ELR (cell line): Measurements from ENCODE around the gene PUS7L.
"Not testable (repeated sequence)": the region's sequence is repeated elsewhere in the genome, so short reads cannot be mapped to it uniquely, and the experiment has no call there.

Source experiments
- DNase-seq: peaks from one replicate; pipeline ENCODE4 v3.0.0-alpha.2; 2015; ENCODE audit warnings: low read depth

PUS7L gene, protein sequence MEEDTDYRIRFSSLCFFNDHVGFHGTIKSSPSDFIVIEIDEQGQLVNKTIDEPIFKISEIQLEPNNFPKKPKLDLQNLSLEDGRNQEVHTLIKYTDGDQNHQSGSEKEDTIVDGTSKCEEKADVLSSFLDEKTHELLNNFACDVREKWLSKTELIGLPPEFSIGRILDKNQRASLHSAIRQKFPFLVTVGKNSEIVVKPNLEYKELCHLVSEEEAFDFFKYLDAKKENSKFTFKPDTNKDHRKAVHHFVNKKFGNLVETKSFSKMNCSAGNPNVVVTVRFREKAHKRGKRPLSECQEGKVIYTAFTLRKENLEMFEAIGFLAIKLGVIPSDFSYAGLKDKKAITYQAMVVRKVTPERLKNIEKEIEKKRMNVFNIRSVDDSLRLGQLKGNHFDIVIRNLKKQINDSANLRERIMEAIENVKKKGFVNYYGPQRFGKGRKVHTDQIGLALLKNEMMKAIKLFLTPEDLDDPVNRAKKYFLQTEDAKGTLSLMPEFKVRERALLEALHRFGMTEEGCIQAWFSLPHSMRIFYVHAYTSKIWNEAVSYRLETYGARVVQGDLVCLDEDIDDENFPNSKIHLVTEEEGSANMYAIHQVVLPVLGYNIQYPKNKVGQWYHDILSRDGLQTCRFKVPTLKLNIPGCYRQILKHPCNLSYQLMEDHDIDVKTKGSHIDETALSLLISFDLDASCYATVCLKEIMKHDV

DNA sequence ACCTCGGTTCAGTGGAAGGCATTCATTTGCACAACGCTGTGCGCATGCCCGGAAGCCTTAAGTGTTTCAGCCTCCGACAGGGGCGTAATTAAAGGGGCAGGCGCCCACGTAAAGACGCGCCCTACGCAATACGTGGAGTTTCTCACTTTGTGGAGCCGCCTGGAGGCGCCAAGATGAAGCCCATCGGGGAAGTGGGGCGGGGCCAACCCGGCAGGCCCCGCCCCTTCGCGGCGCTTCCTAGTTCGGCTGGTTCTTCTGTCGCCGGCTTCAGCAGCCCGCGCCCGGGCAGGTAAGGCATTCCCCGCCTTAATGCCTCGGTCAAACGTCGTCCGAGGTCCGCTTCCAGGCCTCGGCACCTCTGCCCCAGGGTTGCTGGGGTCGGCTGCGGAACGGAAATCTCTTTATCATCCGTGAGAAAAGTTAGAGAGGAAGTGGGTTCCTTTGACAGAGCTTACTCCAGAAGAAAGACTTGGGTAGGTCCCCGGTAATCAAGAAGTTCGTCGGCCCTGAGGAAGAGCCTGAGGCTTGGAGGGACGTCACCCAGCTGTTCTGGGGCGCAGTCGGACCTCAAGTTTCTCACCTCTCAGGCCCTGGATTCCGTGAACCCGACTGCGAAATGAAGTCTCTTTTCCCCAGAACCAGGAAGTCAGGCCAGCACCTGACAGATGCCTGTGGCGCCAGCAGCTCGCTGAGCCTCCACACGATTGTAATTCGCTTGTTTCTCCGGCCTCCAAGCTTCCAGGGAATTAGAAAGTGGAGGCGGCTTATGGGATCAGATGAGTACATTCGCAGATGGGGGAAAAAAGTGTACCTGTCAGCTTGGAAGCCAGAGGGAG is at the start of gene PUS7L, which contains the start of gene IRAK4:
Gene PUS7L (minus strand): TSS at position 63 of the 836 bp plus-strand sequence. CDS start 3,545 bp downstream, outside the sequence.
Gene IRAK4 (plus strand): TSS at position 224 of the 836 bp plus-strand sequence. CDS start 9,161 bp downstream, outside the sequence.
- peak; percentile 98 for DNase-seq

DNA sequence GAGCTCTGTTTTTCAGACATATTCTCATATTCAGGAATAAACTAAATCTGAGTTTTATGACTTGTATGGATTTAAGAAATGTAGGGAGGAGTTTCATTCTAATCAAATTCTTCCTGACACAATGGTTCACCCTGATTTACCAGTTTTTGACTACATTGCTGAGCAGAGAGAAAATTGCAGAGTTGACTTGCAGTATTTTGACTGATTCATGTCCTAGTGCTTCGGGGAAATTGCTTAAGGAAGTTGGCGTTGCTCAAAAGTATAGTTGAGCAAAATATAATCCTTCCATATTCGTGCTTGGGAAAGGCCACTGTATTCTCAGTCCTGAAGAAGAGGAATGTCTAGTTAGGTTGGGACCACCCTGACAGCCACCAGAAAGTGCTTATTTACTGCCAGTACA is 48.8 kb upstream of the PUS7L start:
- DNase-seq = no peak

DNA sequence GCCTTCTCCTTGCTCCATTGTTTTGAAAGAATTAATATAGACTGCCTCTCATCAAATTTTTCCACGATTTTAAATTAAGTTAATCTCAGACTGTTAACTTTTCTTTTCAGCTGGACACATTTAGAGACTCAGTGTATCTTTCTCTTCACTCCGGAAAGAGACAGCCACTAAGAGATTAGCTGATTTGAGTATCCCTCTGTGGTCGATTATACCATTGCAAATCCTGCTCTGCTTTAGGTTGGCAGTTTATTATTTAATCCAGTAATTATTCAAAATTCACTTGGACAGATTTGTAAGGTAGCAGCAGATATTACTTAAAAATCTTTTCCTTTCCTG is 48.1 kb upstream of the PUS7L start:
- peak; percentile 19 for DNase-seq

DNA sequence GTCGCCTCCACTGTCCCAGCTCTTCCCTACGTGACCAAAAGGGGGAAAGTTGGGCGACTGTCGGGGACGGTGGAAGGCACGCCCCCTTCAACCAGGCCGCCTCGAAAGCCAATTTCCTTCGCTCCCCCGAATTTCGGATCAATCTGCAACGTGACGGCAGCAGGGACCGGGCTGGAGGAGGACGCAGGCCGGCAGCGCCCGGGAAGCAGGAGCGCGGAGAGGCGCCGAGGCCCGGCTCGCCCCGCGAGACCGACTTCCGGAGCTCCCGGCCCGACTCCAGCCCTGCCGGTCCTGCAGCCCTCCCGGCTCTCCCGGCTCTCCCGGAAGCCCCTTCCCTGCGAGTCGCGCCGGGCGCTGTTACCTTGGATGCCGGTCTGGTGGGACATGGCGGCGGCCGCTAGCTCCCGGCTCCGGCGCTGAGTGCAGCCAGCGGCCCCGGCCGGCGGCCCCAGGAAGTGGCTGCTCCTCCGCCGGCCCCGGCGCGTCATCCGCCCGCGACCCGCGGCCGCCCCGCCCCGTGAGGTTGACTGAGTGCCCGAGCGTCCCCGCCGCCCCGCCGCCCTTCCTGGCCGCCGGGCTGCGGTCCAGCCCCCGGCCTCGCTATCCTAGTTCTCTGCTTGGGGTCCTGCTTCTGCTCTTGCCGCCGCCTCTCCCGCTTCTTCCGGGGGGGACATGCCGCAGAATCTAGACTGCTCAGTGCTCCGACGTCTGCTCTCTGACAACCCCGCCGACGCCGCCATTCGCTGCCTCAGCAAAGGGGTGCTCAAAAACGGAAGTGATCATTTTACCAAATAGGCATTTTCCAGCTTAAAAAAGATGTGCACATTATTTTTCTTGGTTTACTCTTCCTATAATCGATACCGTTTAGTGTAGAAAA is 47.5 kb upstream of the PUS7L start, which contains the start of gene TWF1:
Gene TWF1 (minus strand): TSS at position 458 of the 877 bp plus-strand sequence. CDS start 72 bp downstream, at position 386.
- peak; percentile 80 for DNase-seq

DNA sequence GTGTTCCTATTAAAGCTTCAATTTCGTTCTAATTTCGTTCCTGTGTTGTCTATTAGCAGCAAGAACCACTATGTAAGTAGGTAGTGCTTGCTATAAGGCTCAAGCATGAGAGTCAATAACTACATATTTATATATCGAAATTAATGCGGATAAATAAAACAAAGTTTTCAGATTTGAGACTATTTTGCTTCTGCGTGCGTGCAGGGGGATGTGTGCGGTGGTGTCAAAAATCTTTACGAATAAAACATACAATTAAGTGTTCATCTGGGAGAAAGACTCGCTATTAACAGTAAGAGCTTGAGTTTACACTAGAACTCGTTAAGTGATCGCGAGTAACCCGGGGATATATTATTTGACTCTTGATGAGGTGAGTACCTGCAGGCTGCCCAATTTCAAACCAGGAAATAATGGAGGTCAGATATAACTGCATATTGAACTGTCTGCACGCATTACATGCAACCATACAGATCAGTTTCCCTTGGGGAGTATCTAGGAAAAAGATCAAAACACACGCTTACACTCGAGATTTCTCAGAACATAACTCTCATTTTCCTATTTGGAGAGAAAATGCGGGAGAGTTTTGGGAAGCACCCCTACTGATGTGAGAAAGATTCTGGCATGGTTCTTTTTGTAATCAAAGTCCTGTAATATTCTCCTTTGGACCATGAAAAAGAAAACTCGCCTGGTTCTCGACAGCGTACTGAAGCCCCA is 46.7 kb upstream of the PUS7L start:
- peak; percentile 23 for DNase-seq

DNA sequence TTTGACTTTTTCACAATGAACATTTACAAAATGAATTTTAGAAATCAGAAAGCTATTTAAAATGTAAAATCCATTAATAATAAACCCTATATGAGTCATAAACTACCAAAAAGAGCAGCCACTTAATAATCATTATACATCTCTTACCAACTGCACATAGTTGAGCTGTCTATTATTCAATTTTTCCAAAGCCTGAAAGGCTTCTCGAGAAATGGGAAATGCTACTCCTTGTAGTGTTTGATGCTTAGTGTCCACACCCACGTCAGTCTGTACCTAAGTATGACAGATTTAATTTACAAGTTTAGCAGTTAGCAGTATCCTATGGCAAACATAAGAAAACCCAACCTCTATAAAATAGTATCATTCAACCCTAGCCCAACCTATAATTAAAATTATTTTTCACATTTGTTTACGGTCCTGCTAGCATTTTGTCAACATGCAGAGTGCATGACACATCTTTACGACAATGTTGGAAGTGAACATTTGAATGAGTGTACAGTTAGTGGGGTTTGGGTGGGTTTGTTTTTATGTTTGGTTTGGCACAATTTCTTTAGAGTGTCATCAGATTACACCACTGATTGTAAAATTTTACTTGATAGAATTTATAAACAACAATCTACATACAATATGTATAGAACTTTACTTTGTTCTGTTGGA is 39.1 kb upstream of the PUS7L start:
- DNase-seq = no peak

DNA sequence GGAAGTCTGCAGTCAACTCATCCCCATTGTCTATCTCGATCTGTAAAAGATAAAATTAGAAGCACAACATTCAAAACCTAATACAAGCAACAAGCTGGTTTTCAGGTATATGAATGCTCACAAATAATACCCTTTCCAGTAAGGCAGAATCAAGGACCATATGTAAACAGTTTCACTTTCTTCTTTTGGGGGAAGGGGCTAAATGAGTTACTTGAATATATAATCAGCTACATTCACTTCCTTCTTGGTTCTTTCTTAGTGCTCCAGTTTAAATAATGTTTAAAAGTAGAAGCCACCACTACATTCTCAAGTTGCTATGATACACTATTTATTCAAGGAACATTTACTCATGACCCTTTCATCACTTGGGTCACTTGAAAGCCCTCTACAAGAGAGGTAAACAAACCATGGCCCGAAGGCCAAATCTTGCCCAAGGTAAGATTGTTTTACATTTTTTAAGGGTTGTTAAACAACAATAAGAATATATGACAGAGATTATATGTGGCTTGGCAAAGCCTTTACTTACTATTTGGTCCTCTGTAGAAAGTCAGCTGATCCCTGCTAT is 37.2 kb upstream of the PUS7L start:
- DNase-seq = peak; percentile 10

DNA sequence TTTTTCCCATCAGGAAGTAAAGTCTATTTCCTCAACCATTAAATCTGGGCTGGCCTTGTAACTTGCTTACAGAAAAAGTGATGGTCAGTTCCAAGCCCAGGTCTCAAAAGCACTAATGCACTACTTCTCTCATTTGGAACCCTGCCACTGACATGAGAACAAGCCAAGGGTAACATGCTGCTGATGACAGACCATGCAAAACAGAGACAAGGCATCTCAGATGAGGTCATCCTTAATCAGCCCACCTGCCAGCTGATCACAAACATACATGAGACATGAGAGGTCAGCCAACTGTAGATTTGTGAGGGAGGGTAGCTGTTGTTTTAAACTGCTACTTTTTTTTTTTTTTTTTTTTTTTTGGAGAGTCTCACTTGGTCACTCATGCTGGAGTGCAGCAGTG is 31.4 kb upstream of the PUS7L start:
- peak; percentile 20 for DNase-seq

DNA sequence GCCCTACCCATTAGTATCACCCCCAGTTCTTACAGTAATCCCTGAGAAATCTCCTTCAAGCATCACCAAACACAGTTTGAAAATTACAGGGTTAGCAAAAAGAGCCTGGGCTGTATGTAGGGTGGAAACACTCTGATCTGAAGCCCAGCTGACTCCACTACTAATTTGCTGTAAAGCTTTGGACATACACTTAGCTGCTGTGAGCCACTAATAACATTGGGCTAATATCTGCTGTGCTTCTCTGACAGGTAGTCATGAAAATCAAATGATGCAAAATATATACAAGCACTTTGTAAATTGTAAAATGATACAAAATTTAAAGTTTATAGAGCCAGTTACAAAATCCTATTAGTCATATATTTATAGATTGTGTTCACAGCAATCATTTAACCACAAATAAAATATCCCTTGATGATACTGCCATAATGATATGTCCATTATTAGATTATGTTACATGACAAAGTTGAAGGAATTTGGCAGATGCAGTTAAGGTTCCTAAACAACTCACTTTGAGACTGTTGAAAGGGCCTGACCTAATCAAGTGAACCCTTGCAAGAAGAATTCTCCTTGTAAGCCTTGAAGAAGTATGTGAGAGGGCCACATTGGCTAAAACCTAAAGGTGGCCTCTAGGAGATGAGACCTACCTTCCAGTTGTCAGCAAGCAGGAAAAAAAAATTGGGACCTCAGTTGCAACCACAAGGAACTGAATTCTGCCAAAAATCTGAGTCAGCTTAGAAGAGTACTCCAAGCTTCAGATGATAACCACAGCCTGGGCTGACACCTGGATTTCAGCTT is 28.5 kb upstream of the PUS7L start:
- DNase-seq = no peak

DNA sequence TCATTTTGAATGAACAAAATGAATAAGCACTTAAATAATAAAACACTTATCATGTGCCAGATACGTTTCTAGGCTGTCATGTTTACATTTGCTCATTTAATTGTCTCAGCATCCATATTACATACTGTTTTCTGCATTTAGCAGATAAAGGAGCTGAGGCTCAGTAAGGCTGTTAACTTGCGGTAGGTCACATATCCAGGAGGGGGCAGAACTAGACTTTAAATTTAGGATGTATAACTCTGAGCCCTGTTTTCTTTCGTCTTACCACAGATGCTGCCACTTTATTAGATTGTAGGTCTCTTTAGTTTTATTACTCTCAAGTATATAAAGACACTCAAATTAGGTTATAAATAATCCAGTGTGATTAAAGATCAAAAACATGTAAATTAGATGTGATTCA is 17.9 kb upstream of the PUS7L start:
- DNase-seq = peak; percentile 56

DNA sequence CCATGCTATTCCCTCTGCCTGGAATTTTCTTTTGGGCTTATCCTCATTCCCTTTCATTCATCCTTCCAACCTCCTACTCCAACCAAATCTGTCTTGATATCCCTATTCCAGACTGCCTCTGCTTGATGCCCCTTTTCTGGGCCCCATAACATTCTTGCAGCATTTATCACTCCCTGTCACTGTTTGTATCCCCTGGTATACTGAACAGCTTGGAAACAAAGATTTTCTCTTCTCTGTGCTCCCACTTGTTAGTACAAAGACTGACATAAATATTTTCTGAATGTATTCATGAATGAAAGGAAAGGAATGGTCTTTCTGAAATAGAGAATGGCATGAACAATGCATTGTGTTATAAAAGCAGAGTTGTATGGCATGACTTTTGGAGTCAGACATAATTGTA is 7.7 kb upstream of the PUS7L start:
- peak; percentile 41 for DNase-seq

DNA sequence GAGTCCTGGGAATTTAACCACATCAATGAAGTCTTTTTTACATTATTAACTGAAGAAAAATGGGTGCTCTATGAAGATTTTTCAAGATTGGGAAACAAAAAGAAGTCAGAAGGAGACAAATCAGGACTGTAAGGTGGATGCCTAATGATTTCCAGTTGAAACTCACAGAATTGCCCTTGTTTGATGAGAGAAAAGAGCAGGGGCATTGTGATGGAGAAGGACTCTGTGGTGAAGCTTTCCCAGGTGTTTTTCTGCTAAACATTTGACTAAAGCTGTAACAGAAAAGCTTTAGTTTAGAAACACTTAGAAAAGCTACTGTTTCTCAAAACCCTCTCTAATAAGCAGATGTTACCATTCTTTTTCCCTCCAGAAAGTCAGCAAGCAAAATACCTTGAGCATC is 5.9 kb upstream of the PUS7L start:
- DNase-seq = no peak

DNA sequence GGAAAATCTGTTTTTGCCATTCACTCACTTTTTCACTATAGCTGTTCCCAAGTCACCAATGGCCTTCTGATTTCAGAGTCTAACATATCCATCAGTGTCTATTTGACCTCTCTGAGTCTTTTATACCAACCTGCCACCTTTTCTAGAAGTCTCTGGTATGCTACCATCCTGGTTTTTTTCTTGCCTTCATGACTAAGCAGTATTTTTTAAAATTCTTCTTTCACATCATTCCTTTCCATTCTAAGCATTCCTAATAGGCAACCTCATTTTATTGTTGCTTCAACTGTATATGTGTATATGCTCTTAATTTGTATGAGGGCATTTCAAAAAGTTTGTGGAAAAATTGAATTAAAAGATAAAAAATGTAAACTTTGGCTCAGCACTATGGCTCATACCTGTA is 5.2 kb upstream of the PUS7L start:
- no peak for DNase-seq

DNA sequence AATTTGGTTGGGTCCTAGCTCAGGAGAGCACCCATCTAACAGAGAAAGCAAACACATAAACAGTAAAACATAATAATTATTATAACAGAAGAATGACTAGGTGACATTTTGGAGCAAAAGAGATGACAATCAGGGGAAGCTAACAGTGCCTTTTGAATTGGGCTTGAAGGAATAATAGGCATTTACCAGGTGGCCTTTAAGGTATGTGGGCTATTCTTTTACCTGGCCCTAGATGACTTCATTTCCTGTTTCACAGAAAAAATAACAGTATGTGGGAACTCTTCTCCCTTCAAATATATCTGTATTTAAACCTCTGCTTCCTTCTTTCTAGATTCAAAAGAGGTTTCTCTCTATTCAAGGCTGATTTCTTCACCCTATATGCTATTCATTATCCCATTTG is 4.0 kb upstream of the PUS7L start:
- DNase-seq = no peak

DNA sequence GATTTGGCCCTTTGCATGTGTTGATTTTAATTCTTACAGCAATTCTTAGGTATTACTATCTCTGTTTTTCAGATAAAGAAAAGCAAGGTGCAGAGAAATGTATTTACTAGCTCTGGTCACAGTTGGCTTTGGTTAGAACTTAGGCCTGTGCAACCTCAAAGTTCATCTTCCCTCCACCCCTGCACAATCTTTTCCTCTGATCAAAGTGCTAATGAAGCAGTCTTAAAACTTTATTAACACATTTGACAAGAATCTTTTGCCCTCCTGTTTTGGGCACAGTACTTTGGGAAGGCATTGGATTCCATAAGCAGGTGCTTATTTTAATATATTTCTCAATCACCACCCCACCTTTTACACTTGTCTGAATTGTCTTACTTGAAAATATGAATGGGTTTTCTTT is 2.9 kb upstream of the PUS7L start:
- DNase-seq = no peak

DNA sequence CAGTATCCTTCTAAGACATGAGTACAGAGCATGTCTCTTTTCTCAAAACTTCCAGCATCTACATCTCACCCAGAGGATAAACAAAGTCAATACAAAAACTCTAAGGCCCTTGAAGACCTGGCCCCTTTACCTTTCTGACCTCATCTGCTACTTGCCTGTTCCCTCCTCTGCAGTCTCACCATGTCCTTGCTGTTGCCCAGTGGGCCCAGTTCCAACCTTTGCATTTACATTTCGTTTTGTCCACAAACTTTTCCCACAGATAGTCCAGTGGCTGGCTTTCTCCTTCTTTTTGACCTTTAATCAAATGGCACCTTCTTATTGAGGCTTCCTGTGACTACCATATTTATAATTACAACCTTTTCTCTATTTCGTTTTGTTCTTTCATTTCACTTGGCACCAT is 1.8 kb upstream of the PUS7L start:
- no peak for DNase-seq

DNA sequence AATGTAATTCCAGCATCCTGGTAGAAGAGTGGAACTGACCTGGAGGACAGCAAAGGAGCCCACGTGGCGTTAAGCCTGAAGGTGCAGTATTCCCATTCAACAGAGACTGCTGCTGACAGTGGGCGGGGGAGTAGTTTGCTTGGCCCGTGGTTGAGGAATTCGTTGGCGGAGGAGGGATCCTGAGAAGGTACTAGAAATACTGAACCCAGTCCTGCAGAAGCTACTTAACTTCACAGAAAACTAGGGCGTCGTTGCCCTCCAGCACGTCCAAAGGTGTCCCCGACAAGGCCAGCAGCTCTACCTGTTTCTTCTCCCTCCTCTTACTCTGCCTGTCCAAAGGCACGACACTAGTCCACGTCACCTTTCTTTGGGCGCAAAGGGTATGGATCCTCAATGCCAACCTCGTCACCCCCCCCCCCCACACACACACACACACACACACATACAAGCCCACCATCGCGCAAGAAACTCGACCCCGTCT is 303 bp downstream of the PUS7L start:
- peak; percentile 59 for DNase-seq

DNA sequence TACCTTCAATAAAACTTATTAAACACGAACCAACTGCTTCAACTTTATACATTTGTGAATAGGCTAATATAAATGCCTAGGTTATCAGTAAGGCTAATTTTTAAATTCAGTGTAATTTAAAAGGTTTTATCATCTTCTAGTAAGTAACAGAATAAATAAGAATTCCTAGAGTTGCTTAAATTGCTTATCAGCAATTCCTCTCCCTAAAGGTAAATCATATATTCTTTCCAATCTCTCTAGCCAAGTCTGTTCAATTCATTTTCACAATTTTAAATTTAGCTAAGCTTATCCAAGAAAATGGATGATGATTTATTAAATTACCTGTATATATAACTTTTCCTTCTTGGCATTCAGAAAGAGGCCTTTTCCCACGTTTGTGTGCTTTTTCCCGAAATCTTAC is 4.6 kb downstream of the PUS7L start:
- no peak for DNase-seq

DNA sequence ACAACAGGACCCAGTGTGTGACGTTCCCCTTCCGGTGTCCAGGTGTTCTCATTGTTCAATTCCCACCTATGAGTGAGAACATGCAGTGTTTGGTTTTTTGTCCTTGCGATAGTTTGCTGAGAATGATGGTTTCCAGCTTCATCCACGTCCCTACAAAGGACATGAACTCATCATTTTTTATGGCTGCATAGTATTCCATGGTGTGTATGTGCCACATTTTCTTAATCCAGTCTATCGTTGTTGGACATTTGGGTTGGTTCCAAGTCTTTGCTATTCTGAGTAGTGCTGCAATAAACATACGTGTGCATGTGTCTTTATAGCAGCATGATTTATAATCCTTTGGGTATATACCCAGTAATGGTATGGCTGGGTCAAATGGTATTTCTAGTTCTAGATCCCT is 7.2 kb downstream of the PUS7L start:
- DNase-seq = not testable (repeated sequence)
